Measurements from ENCODE around the gene RNU2-1.
"Not testable (repeated sequence)": the region's sequence is repeated elsewhere in the genome, so short reads cannot be mapped to it uniquely, and the experiment has no call there.

The RNU2-1 gene

DNA sequence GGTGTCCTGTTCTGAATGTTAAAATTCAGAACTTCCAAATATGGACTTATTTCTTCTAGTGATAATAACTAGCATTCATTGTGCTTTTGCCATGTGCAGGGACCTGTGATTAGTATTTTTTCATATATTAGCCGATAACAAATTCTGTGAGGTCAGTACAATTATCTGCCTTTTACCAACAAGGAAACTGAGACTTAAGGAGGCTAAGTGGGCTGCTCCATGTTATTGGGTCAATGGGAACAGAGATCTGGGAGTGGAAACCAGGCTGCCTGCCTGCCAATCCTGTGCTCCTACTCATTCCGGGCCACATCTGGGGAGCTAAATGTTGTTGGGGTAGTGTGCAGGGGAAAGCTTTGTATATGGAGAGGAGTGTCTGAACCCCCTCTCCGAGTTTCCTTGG lies 18.4 kb downstream of the RNU2-1 start:
- DNase-seq, result no peak

DNA sequence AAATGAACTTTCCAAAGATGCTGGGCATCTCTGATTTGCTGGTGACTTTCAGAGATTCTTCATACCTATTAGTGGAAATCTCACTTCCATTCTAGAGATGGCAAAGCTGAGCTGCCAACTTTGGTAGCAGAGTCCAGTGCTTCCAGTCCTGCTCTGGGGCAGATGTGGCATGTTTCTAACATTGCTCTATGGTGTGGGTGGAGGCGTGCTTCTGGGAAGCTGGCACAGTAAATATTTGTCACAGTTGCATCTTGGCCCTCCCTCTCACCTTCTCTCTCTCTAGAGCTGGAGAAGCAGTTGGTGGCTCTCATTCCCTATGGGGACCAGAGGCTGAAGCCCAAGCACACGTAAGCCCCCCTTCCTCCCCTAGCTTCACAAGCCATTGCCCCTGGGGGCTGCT lies 20.2 kb downstream of the RNU2-1 start:
- no peak for DNase-seq

DNA sequence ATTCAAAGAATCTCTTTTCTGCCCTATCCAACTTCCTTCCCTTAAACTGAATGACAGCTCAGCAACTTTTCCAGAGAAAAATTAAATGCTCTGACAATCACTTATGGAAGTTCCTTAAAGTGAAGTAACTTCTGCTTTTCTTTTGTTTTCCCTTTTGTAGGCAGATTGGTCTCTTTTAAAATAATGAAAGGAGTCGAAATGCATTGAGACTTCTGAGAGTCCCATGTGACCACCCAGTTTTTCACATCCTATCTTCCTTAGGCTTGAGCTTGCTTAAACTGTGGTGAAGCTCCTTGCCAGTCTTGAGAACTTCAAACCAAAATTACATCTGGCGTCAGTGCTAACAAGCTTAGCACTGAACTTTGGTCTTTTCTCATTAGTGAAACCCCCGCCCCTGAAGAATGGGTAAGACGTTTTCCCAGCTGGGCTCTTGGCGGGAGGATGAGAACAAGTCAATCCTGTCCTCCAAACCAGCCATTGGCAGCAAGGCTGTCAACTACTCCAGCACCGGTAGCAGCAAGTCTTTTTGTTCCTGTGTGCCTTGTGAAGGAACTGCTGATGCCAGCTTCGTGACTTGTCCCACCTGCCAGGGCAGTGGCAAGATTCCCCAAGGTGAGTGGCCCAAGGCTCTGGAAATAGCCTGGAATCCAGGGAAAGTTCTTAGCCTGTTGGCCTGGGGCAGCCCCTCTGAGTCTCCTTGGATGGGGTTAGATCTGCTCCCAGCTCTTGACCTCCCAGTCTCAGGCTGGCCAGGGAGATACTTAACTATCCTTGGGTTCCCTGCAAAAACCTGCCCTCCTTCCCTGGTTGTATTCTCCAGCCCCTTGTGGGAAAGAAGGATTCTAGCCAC lies 20.9 kb downstream of the RNU2-1 start:
- DNase-seq, result no peak

DNA sequence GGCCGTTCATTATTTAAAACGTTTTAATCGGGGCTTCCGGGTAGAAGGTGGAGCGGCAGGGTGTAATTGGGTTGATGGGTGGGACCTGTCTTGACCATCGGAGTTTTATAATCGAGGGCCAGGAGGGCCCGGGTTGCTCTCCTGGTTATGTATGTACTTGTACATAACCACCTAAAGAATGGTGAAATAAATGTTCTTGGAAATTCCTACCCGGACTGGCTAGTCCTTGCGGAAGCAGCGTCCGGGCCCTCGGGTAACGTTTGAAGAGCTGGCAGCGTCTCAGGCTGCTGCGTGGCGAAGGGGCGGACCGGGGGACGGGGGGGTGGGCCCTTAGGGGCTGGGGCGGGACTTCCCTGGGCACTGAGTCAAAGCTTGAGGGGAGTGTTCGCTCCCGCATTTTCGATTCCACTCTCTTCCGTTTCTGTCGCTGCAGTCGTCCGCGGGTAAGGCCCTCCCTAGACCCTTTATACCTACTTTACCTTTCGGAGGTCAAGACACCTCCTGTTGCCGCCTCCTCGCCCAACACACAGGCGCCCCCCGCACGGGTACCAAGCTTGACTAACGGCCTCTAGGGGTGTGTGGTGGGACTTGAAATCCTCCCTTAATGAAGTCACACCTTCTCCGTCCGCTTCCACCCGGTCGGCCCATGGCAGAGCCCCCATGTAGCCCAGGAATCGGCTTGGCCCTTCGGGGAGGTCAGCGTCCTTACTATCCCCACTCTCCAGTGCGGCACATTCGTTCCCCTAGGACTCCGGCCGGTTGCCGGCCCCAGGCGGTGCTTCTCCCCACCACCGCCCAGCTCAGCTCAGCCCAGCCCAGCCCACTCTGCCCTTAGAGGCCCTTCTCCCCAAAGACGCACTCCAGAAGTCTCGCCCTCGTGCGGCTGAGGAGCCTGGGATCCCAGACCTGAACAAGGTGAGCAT lies 22.0 kb downstream of the RNU2-1 start, which contains the start of gene TMEM106A:
Gene TMEM106A, plus strand, starts transcription at position 396 of the 923 bp plus-strand sequence. CDS start 1,167 bp downstream, outside the sequence.
- peak; percentile 65 for DNase-seq

DNA sequence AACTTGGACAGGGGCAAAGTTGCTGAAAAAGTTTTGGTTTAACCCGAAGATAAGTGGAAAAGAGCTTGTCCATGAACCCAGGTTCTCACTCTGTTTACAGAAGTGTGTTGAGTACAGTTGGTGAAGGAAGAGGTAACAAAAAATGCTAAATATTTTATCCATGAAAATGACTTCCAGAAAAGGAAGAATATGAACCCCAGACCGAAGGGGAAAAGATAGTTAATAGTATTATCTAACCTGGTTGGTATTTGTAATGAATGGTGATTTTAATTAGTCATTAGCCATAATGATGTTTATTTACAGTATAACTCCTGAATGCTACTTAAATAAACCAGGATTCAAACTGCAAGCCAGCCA lies 22.7 kb downstream of the RNU2-1 start:
- no peak for DNase-seq

DNA sequence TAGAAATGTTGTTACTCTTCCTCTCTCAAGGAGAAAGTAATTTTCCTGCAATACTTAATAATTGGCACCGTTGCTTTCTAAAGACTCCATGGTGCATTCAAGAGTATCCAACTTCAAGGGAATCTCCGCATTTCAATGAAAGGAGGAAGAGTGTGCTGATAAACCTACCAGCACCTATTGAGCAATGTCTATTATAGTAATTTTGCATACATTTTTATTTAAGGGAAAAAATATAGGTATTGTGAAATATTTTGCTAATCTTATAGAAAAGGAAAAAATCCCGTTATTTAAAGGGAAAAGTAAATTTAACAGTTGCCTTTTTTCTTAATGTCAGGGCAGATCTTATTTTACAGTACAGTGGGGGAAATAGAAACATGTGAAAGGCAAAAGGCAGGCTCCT lies 23.2 kb downstream of the RNU2-1 start:
- no peak for DNase-seq

DNA sequence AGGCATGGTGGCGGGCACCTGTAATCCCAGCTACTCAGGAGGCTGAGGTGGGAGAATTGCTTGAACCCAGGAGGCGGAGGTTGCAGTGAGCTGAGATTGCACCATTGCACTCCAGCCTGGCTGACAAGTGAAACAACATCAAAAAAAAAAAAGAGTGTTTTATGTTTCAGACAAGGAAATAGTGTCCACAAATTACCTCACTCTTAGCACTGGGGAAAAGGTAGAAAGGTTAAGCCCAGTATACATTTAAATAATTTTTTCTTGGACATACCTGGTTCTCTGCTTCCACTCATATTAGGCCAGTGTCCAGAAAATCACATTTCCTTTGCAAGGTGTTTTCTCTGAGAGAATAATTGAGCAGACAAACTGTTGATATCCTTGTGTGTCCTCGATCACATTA lies 30.8 kb downstream of the RNU2-1 start:
- DNase-seq, result not testable (repeated sequence)

DNA sequence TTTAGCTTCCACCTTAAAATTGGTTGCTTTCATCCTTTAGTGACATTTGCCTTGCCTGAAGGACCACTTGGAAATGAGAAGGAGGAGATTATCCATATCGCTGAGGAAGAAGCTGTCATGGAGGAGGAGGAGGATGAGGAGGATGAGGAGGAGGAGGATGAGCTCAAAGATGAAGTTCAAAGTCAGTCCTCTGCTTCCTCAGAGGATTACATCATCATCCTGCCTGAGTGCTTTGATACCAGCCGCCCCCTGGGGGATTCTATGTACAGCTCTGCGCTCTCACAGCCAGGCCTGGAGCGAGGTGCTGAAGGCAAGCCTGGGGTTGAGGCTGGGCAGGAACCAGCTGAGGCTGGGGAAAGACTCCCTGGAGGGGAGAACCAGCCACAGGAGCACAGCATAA lies 33.6 kb downstream of the RNU2-1 start:
- DNase-seq, result no peak

DNA sequence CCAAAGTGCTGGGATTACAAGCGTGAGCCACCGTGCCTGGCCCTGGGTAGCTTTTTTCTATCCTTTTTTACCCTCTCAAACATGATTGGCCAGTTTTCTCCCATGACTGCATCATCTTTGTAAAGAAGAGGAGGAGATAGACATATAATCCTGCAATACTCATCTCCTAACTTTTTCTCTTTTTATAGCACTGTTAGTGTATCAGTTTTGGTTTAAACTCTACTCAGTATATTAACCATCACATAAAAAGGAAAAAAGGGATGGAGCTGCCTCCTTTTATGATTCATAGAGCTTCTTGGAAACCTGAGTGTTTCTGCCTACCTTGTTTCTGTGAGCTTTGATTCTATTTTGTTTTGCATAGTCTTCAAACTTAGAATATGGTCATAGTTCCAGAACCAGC lies 34.1 kb downstream of the RNU2-1 start:
- DNase-seq, result no peak

DNA sequence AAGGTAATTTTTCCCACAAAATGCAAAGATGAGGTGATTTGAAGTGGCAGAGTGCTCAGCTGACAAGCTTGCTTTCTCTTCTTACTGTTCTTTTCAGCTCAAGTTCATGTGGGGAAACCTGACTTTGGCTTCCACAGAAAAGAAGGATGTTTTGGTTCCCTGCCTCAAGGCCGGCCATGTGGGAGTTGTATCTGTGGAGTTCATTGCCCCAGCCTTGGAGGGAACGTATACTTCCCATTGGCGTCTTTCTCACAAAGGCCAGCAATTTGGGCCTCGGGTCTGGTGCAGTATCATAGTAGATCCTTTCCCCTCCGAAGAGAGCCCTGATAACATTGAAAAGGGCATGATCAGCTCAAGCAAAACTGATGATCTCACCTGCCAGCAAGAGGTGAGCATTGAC lies 40.5 kb downstream of the RNU2-1 start:
- no peak for DNase-seq

DNA sequence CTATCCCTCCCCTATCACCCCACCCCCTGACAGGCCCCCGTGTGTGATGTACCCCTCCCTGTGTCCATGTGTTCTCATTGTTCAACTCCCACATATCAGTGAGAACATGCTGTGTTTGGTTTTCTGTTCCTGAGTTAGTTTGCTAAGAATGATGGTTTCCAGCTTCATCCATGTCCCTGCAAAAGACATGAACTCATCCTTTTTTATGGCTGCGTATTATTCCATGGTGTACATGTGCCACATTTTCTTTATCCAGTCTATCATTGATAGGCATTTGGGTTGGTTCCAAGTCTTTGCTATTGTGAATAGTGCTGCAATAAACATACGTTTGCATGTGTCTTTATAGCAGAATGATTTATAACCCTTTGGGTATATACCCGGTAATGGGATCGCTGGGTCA lies 47.1 kb downstream of the RNU2-1 start:
- not testable (repeated sequence) for DNase-seq

DNA sequence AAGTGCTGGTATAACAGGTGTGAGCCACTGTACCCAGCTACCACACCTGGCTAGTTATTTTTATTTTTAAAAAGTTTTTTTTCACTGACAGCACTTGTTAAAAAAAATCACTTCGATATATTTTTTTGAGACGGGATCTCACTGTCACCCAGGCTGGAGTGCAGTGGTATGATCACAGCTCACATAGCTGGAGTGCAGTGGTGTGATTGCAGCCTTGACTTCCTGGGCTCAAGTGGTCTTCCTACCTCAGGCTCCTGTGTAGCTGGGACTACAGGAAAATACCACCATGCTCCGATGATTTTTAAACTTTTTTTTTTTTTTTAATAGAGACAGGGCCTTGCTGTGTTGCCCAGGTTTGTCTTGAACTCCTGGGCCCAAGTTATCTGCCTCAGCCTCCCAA lies 49.9 kb downstream of the RNU2-1 start:
- no peak for DNase-seq
